HTR-8/SVneo (cell line): ENCODE results near the gene ELMOD3.
A peak's percentile ranks its signal among the peaks of the same experiment; 100 is the strongest.
"Not testable (repeated sequence)": the region's sequence is repeated elsewhere in the genome, so short reads cannot be mapped to it uniquely, and the experiment has no call there.

Source experiments
- DNase-seq: peaks from one replicate; pipeline ENCODE4 v3.0.0; 2011; ENCODE audit warnings: low spot score, mixed read lengths; ENCODE audit not compliant: insufficient read length
- FAIRE-seq: peaks from 2 replicates; lab custom pipeline; 2011; peaks lifted over from hg19 to GRCh38; lab: Jason Lieb, UNC

The ELMOD3 gene

GRCh38 chr2:85354286-85355072 lies at the start of gene ELMOD3, which contains the start of gene RETSAT:
Gene ELMOD3, plus strand, starts transcription at chr2:85354769. Its CDS starts 2,430 bp downstream, at chr2:85357199.
Gene RETSAT, minus strand, starts transcription at chr2:85354528. Its CDS starts 21 bp downstream, at chr2:85354507.
- peak; percentile 90 for FAIRE-seq
- peak; percentile 99 for DNase-seq

- DNase-seq (no peak), FAIRE-seq (no peak)
Measured at GRCh38 chr2:85307527-85307897, 47.1 kb upstream of the ELMOD3 start.

- DNase-seq (no peak), FAIRE-seq (no peak)
Measured at GRCh38 chr2:85308201-85308600, 46.4 kb upstream of the ELMOD3 start.

- DNase-seq = no peak
- FAIRE-seq = no peak
Measured at GRCh38 chr2:85308896-85309555, 45.5 kb upstream of the ELMOD3 start.

- DNase-seq (no peak), FAIRE-seq (no peak)
Measured at GRCh38 chr2:85309699-85310321, 44.8 kb upstream of the ELMOD3 start.

GRCh38 chr2:85310330-85310729 lies 44.2 kb upstream of the ELMOD3 start:
- no peak for DNase-seq

GRCh38 chr2:85312404-85312803 lies 42.2 kb upstream of the ELMOD3 start:
- DNase-seq = no peak

More at GRCh38 chr2:85310330-85310729, 44.2 kb upstream of the ELMOD3 start:
- no peak for FAIRE-seq

GRCh38 chr2:85314884-85315242 lies 39.7 kb upstream of the ELMOD3 start:
- FAIRE-seq = peak; percentile 44
- DNase-seq = no peak

More at GRCh38 chr2:85312404-85312803, 42.2 kb upstream of the ELMOD3 start:
- FAIRE-seq = no peak

GRCh38 chr2:85315921-85316320 lies 38.6 kb upstream of the ELMOD3 start:
- FAIRE-seq, DNase-seq: not testable (repeated sequence)

- DNase-seq (no peak), FAIRE-seq (no peak)
Measured at GRCh38 chr2:85318222-85319074, 36.1 kb upstream of the ELMOD3 start.

GRCh38 chr2:85319796-85320195 lies 34.8 kb upstream of the ELMOD3 start:
- no peak for FAIRE-seq
- DNase-seq = no peak

- no peak for DNase-seq
- FAIRE-seq = no peak
Measured at GRCh38 chr2:85323351-85323987, 31.1 kb upstream of the ELMOD3 start.

- FAIRE-seq = not testable (repeated sequence)
Measured at GRCh38 chr2:85323988-85324367, 30.6 kb upstream of the ELMOD3 start.

GRCh38 chr2:85324639-85325465 lies 29.7 kb upstream of the ELMOD3 start:
- no peak for FAIRE-seq

More at GRCh38 chr2:85323988-85324367, 30.6 kb upstream of the ELMOD3 start:
- not testable (repeated sequence) for DNase-seq

GRCh38 chr2:85325466-85325811 lies 29.1 kb upstream of the ELMOD3 start:
- DNase-seq (no peak), FAIRE-seq (no peak)

More at GRCh38 chr2:85324639-85325465, 29.7 kb upstream of the ELMOD3 start:
- DNase-seq = no peak

- no peak for DNase-seq
- FAIRE-seq = no peak
Measured at GRCh38 chr2:85326406-85327159, 28.0 kb upstream of the ELMOD3 start.

GRCh38 chr2:85327160-85327821 lies 27.3 kb upstream of the ELMOD3 start:
- peak; percentile 23 for DNase-seq
- no peak for FAIRE-seq
